GM12878 (cell line): Measurements from ENCODE around the gene CTAG1B. TPM values are rescaled to one million over a fixed set of nuclear protein-coding genes. Genes with fewer than 3 reads are reported as not detected.
"Not testable (repeated sequence)": the region's sequence is repeated elsewhere in the genome, so short reads cannot be mapped to it uniquely, and the experiment has no call there.

Experiments
- ATAC-seq: fragments of 200-7000 bp; cut with Tn5 transposase; 3 replicates; pipeline ENCODE4 v1.9.1; 2020; ENCODE audit warnings: mild to moderate bottlenecking, moderate library complexity
- BruUV-seq: library from RNA; stranded (reverse); fragments of 400-500 nt; replicated peaks from 2 replicates; lab custom pipeline; 2021; lab: Mats Ljungman, UMichigan
- CTCF ChIA-PET: fragments of 300-600 bp; sonication (Branson Sonifier 250); formaldehyde crosslinking; extraction: SDS; loops from one replicate; lab custom pipeline; 2021; ENCODE audit warnings: inconsistent platforms; lab: Yijun Ruan, JAX
- POLR2A ChIA-PET: fragments of 350-600 bp; formaldehyde crosslinking; extraction: SDS; loops from one replicate; lab custom pipeline; 2021; ENCODE audit warnings: inconsistent platforms; lab: Charles Lee
- RAD21 ChIA-PET: fragments of 300-600 bp; sonication (Branson Sonifier 250); formaldehyde crosslinking; loops from one replicate; lab custom pipeline; 2023; ENCODE audit warnings: antibody characterized with exemption; ENCODE audit not compliant: unreplicated experiment; lab: Charles Lee
- SMC1A ChIA-PET: fragments of 300-600 bp; sonication (Branson Sonifier 250); formaldehyde crosslinking; loops from one replicate; lab custom pipeline; 2023; ENCODE audit not compliant: unreplicated experiment, uncharacterized antibody; lab: Charles Lee
- DNase-seq: peaks from one replicate; pipeline ENCODE4 v3.0.0-alpha.2; 2011; ENCODE audit warnings: low read depth, low spot score
- FAIRE-seq: peaks from 3 replicates; lab custom pipeline; 2011; peaks lifted over from hg19 to GRCh38; lab: Jason Lieb, UNC
- H2AFZ ChIP-seq: 2 replicates; pipeline ENCODE4 v1.6.0; 2011; ENCODE audit warnings: low read depth, low read length, control low read depth; ENCODE audit not compliant: control insufficient read depth
- H3K27ac ChIP-seq: 2 replicates; pipeline ENCODE4 v1.5.1; 2011; ENCODE audit warnings: control low read depth; ENCODE audit not compliant: control insufficient read depth, insufficient read depth
- H3K27me3 ChIP-seq, 2 experiments: replicated peaks in 1 of 2; 2 replicates each; pipeline versions ENCODE4 v1.6.0 to v1.6.1; 2011; ENCODE audit warnings: low read length in 1 of 2; ENCODE audit not compliant: control insufficient read depth in 2 of 2, insufficient read depth in 2 of 2
- H3K36me3 ChIP-seq, 2 experiments: 2 replicates each; pipeline ENCODE4 v1.5.1; 2011; ENCODE audit warnings: low read length in 1 of 2; ENCODE audit not compliant: control insufficient read depth in 2 of 2, insufficient read depth in 2 of 2
- H3K4me1 ChIP-seq: 2 replicates; pipeline ENCODE4 v1.6.1; 2011; ENCODE audit warnings: mild to moderate bottlenecking, low read length, moderate library complexity, mixed read lengths; ENCODE audit not compliant: control insufficient read depth, insufficient read depth
- H3K4me2 ChIP-seq: 2 replicates; pipeline ENCODE4 v1.6.0; 2011; ENCODE audit warnings: control low read depth; ENCODE audit not compliant: control insufficient read depth, insufficient read depth
- H3K4me3 ChIP-seq: fragments of 200-600 bp; sonication (generic); 2 replicates; pipeline ENCODE4 v1.5.1; 2016
- H3K79me2 ChIP-seq: 2 replicates; pipeline ENCODE4 v1.6.0; 2011; ENCODE audit warnings: low read length; ENCODE audit not compliant: control insufficient read depth, insufficient read depth
- H3K9ac ChIP-seq: 2 replicates; pipeline ENCODE4 v1.8.0; 2011; ENCODE audit warnings: low read length, control low read depth, mixed read lengths; ENCODE audit not compliant: control insufficient read depth, insufficient read depth
- H3K9me3 ChIP-seq: replicated peaks from 3 replicates; pipeline ENCODE4 v1.5.1; 2011; ENCODE audit warnings: mild to moderate bottlenecking, low read length; ENCODE audit not compliant: control insufficient read depth, insufficient read depth
- H4K20me1 ChIP-seq: 2 replicates; pipeline ENCODE4 v1.6.0; 2011; ENCODE audit not compliant: control insufficient read depth, insufficient read depth
- FOS ChIP-seq: IDR thresholded peaks from 3 replicates; pipeline ENCODE4 v1.6.1; 2011; ENCODE audit warnings: borderline replicate concordance; ENCODE audit not compliant: insufficient read length; ENCODE audit errors: extremely low read depth
- NFYA ChIP-seq: IDR thresholded peaks from 2 replicates; pipeline ENCODE4 v1.6.1; 2011; ENCODE audit warnings: low read depth, mild to moderate bottlenecking, low read length, improper control_type of control experiment, borderline replicate concordance
- PKNOX1 ChIP-seq: fragments of 450-650 bp; IDR thresholded peaks from 2 replicates; pipeline ENCODE4 v1.6.1; 2016; ENCODE audit warnings: mild to moderate bottlenecking
- RFX5 ChIP-seq: IDR thresholded peaks from 2 replicates; pipeline ENCODE4 v1.6.1; 2011; ENCODE audit warnings: low read depth, low read length, improper control_type of control experiment
- WGBS: methylation state at CpG from one replicate; pipeline ENCODE4 v1.1.6; 2016; ENCODE audit warnings: low lambda C conversion rate; ENCODE audit not compliant: insufficient replicate concordance, insufficient coverage; ENCODE audit errors: missing lambda C conversion rate; 5-methylcytosine and 5-hydroxymethylcytosine counted together
- in situ Hi-C: fragments of 300-500 bp; cut with MboI; formaldehyde crosslinking; loops from 9 replicates; pipeline ENCODE4 v1.14.3; 2018; ENCODE audit warnings: mixed read lengths
- intact Hi-C: fragments of 100-400 bp; cut with micrococcal nuclease; formaldehyde crosslinking; loops from one replicate; pipeline ENCODE4 v1.14.2; 2022; ENCODE audit not compliant: unreplicated experiment
- polyA plus RNA-seq, 11 experiments: library from polyadenylated mRNA; depleted of rRNA in 4 of 11; unstranded in 6 of 11; stranded (reverse) in 5 of 11; fragments of >200 nt; fragmentation: Nextera tagmentation in 4 of 11; fragmentation: Illumina TruSeq in 1 of 11; extraction: Ambion mirVana in 4 of 11; extraction: Trizol in 1 of 11; gene quantifications; 1 replicate in 1 of 11; 2 replicates in 10 of 11; pipeline versions ENCODE4 v1.2.1 to v1.2.3, GENCODE V29; 2011 to 2016; ENCODE audit warnings: inconsistent platforms in 2 of 11, missing spikeins in 2 of 11, low read depth in 1 of 11
- total RNA-seq, 4 experiments: library from RNA; depleted of rRNA in 3 of 4; stranded (reverse); fragments of >200 nt in 3 of 4; fragmentation: Illumina TruSeq in 1 of 4; extraction: Trizol in 1 of 4; gene quantifications; 2 replicates each; pipeline versions ENCODE4 v1.2.1 to v1.2.3, GENCODE V29; 2013 to 2021

CTAG1B gene
- total and polyA plus RNA-seq, 10 of the 15 experiments (the other 5 are each of a cell fraction or from before 2014, with no cell fraction given) = not detected

- Histone ChIP-seq H3K36me3 (no peaks in the 10 kb centered on the region), H3K4me1 (no peaks in the 10 kb centered on the region), H3K9me3 (no peaks in the 10 kb centered on the region; the same call in 1 of the 3 replicates), H4K20me1 (no peaks in the 10 kb centered on the region), H3K27me3 (no peaks in the 10 kb centered on the region), H2AFZ (no peak overlapping the region), H3K4me3 (no peak overlapping the region), H3K79me2 (no peaks in the 10 kb centered on the region), H3K27ac (no peak overlapping the region), H3K4me2 (no peak overlapping the region), H3K9ac (no peak overlapping the region)
- 56% methylated on average over 10 of the region's 10 CpGs for WGBS
- POLR2A ChIA-PET = no interaction called here
- ATAC-seq (no peak), DNase-seq (no peak), FAIRE-seq (no peak)
- in situ Hi-C loops = no loop called here
- intact Hi-C loops = no loop called here
- no TSS peak for BruUV-seq
- SMC1A ChIA-PET = no interaction called here
- CTCF ChIA-PET = no interaction called here
- RAD21 ChIA-PET = no interaction called here
- TF ChIP-seq FOS (no peak), PKNOX1 (no peak), RFX5 (no peak), NFYA (no peak)
Measured at GRCh38 chrX:154654372-154654771, 35.3 kb upstream of the CTAG1B start.

GRCh38 chrX:154653413-154653812 lies 34.3 kb upstream of the CTAG1B start, which contains the start of gene CTAG2:
CTAG2 (minus strand) TSS chrX:154653579; CDS start chrX:154653515, 64 bp downstream.
- CTCF ChIA-PET, SMC1A ChIA-PET, H3K36me3 ChIP-seq, BruUV-seq, H3K27me3 ChIP-seq, ATAC-seq, RAD21 ChIA-PET, DNase-seq, H3K4me3 ChIP-seq, H3K9ac ChIP-seq, H3K79me2 ChIP-seq, POLR2A ChIA-PET, FAIRE-seq, intact Hi-C loops, H3K4me1 ChIP-seq, H3K27ac ChIP-seq, H4K20me1 ChIP-seq, in situ Hi-C loops, H3K9me3 ChIP-seq, H2AFZ ChIP-seq, H3K4me2 ChIP-seq: not testable (repeated sequence)
- no CpG with 5 or more reads among the region's 27 CpGs for WGBS
